ENCODE results near the gene ADGRL3. TPM values are rescaled to one million over a fixed set of nuclear protein-coding genes. Genes with fewer than 3 reads are reported as not detected.

The ADGRL3 gene
- total and polyA plus RNA-seq, 3 experiments from 2014 or later: not detected

DNA sequence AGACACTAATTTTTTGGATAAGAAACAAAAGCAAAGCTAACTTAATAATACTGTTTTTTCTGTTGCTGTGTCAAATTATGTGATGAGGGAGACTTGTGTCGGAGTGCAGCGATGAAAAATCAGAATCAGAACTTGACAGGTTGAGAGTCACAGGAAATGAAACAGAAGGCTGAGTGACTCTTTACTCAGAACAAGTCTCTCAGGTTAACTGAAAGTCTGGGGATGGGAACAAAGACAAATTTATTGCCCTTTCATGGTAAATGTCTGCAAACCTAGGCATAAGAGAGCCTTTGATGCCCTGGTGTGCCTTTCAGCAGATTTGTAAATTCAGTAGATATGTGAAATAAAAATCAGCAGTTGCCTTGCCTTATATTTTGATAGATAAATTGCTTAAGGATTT lies 96.0 kb downstream of the ADGRL3 start:
- Mint-ChIP-seq H3K36me3 (no peaks in the 10 kb centered on the region), H3K9me3 (peaks cover 0 to 9% (median 6%) of the 10 kb centered on the region in 5 donors), H3K4me1 (no peaks in the 10 kb centered on the region), H3K27me3 (no peaks in the 10 kb centered on the region), H3K27ac (no peak overlapping the region), H3K4me3 (no peak overlapping the region)
- CTCF ChIA-PET: no interaction called here
- Histone ChIP-seq H3K9me3 (ENCODE audit: low read length) (no peaks in the 10 kb centered on the region), H3K4me3 (ENCODE audit: low read length) (no peak overlapping the region), H3K36me3 (ENCODE audit: insufficient read depth, low read length) (no peaks in the 10 kb centered on the region), H3K27ac (ENCODE audit: low read depth, low read length) (no peak overlapping the region), H3K27me3 (ENCODE audit: insufficient read depth, low read length, poor library complexity, severe bottlenecking) (no peaks in the 10 kb centered on the region), H3K4me1 (ENCODE audit: insufficient read depth, low read length) (no peaks in the 10 kb centered on the region)
- POLR2A ChIA-PET: no interaction called here
- no peak for DNase-seq

DNA sequence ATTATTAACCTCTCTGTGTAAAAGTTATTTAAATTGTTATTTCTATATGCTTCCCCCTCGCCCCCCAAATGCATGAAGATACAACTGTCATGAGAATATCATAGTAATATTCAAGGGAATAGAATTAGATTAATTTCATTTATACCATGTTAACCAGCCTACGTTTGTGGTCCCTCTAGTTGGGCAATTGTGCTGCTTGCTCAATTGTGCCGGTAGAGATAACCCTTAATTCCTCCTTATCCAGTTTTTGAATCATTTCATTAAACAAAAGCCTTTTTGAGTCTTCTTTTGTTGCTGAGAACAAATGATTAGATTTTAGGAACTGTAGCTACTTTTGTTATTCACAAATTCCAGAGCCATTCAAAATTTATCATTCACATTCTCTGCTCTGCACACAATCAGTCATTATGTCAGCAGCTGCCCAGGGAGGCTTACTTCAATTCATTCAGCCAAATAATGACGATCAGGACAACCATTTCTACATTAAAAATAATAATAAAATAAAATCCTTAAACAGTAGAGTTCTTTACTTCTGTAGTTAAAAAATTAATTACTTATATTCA lies 98.1 kb downstream of the ADGRL3 start:
- Mint-ChIP-seq H3K27me3 (no peaks in the 10 kb centered on the region), H3K9me3 (peaks cover 0 to 9% (median 3%) of the 10 kb centered on the region in 5 donors), H3K4me1 (no peaks in the 10 kb centered on the region), H3K27ac (no peak overlapping the region), H3K36me3 (no peaks in the 10 kb centered on the region), H3K4me3 (no peak overlapping the region)
- H3K27me3 ChIP-seq (ENCODE audit: insufficient read depth, low read length, poor library complexity, severe bottlenecking): no peaks in the 10 kb centered on the region
- CTCF ChIA-PET: no interaction called here
- no peak for DNase-seq
- no peaks in the 10 kb centered on the region for H3K9me3 ChIP-seq (ENCODE audit: low read length)
- no peak overlapping the region for H3K4me3 ChIP-seq (ENCODE audit: low read length)
- no peaks in the 10 kb centered on the region for H3K36me3 ChIP-seq (ENCODE audit: insufficient read depth, low read length)
- POLR2A ChIA-PET: no interaction called here
- H3K27ac ChIP-seq (ENCODE audit: low read depth, low read length): no peak overlapping the region
- no peaks in the 10 kb centered on the region for H3K4me1 ChIP-seq (ENCODE audit: insufficient read depth, low read length)

DNA sequence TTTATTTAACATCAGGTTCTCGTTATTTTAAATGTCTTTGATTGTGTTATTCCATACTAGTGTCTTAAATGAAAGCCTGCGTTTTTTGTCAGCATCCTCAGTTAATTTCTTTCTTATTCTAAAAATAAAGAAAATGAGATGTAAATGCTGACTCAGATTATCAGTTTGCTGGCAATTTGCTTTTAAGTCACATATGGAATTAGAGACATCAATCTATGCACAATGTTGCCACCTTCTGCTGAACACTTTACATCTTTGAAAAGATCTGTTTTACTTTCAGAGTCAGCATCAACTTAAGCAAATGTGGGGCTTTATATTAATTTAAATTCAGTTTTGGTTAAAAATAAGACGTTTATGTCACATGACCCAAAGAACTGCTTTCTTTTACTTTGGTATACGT lies 99.2 kb downstream of the ADGRL3 start:
- Mint-ChIP-seq H3K4me1 (no peaks in the 10 kb centered on the region), H3K27ac (no peak overlapping the region), H3K4me3 (no peak overlapping the region), H3K27me3 (no peaks in the 10 kb centered on the region), H3K9me3 (peaks cover under 1 to 9% (median 3%) of the 10 kb centered on the region in 5 donors), H3K36me3 (no peaks in the 10 kb centered on the region)
- H3K27me3 ChIP-seq (ENCODE audit: insufficient read depth, low read length, poor library complexity, severe bottlenecking): no peaks in the 10 kb centered on the region
- no peaks in the 10 kb centered on the region for H3K36me3 ChIP-seq (ENCODE audit: insufficient read depth, low read length)
- H3K9me3 ChIP-seq (ENCODE audit: low read length): no peaks in the 10 kb centered on the region
- no peaks in the 10 kb centered on the region for H3K4me1 ChIP-seq (ENCODE audit: insufficient read depth, low read length)
- no peak for DNase-seq
- H3K4me3 ChIP-seq (ENCODE audit: low read length): no peak overlapping the region
- CTCF ChIA-PET: no interaction called here
- H3K27ac ChIP-seq (ENCODE audit: low read depth, low read length): no peak overlapping the region
- POLR2A ChIA-PET: no interaction called here

DNA sequence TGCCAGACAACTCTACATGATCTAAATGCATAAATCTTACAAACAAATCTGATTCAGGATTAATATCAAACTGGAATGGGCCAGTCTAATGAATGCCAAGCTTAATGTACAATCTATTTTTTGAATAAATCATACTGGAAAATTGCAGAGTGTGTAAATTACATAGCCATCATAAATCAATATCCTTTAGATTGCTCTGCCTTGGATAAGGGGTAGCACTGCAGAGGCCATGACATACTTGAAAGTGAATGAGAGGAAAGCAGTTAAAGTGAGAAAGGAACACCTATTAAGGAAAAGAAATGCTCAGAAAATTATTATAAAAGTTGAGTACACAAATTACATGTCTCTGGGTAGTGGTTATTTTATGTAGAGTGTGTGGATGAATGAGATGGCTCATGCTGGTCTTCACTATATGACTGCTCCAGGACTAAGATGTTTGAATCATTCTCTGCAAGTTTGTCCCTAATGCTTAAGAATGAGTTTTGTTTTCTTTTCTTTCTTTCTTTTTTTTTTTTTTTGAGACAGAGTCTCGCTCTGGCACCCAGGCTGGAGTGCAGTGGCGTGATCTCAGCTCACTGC lies 100.2 kb downstream of the ADGRL3 start:
- POLR2A ChIA-PET: no interaction called here
- Mint-ChIP-seq H3K36me3 (no peaks in the 10 kb centered on the region), H3K4me1 (no peaks in the 10 kb centered on the region), H3K27ac (no peak overlapping the region), H3K4me3 (no peak overlapping the region), H3K27me3 (no peaks in the 10 kb centered on the region), H3K9me3 (peaks cover 3 to 9% (median 4%) of the 10 kb centered on the region in 5 donors)
- no peak overlapping the region for H3K4me3 ChIP-seq (ENCODE audit: low read length)
- DNase-seq: no peak
- no peaks in the 10 kb centered on the region for H3K4me1 ChIP-seq (ENCODE audit: insufficient read depth, low read length)
- H3K36me3 ChIP-seq (ENCODE audit: insufficient read depth, low read length): no peaks in the 10 kb centered on the region
- CTCF ChIA-PET: no interaction called here
- no peaks in the 10 kb centered on the region for H3K9me3 ChIP-seq (ENCODE audit: low read length)
- no peaks in the 10 kb centered on the region for H3K27me3 ChIP-seq (ENCODE audit: insufficient read depth, low read length, poor library complexity, severe bottlenecking)
- H3K27ac ChIP-seq (ENCODE audit: low read depth, low read length): no peak overlapping the region

DNA sequence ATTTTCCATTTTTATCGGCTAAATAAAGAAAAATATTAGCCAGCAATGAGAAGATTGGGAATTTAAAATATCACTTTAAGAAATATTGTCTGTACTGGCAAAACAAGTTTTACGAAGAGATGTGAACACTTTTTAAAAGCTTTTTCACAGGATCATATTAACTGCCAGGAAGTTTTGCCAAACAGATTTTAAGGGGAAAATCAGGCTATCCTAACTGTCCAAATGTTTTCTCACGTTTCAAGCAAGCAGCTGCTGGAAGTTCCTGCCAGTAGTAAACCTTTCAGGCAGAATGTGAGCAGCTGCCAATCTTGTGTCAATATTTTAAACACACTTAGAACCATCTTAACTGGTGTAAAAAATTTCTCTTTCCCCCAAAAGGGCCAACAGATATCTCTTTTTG lies 101.1 kb downstream of the ADGRL3 start:
- Histone ChIP-seq H3K4me3 (ENCODE audit: low read length) (no peak overlapping the region), H3K36me3 (ENCODE audit: insufficient read depth, low read length) (no peaks in the 10 kb centered on the region), H3K9me3 (ENCODE audit: low read length) (no peaks in the 10 kb centered on the region), H3K27ac (ENCODE audit: low read depth, low read length) (no peak overlapping the region), H3K27me3 (ENCODE audit: insufficient read depth, low read length, poor library complexity, severe bottlenecking) (no peaks in the 10 kb centered on the region), H3K4me1 (ENCODE audit: insufficient read depth, low read length) (no peaks in the 10 kb centered on the region)
- Mint-ChIP-seq H3K4me3 (no peak overlapping the region), H3K36me3 (no peaks in the 10 kb centered on the region), H3K27ac (no peak overlapping the region), H3K9me3 (peaks cover 3 to 12% (median 6%) of the 10 kb centered on the region in 5 donors), H3K4me1 (no peaks in the 10 kb centered on the region), H3K27me3 (no peaks in the 10 kb centered on the region)
- CTCF ChIA-PET: no interaction called here
- no peak for DNase-seq
- POLR2A ChIA-PET: no interaction called here

DNA sequence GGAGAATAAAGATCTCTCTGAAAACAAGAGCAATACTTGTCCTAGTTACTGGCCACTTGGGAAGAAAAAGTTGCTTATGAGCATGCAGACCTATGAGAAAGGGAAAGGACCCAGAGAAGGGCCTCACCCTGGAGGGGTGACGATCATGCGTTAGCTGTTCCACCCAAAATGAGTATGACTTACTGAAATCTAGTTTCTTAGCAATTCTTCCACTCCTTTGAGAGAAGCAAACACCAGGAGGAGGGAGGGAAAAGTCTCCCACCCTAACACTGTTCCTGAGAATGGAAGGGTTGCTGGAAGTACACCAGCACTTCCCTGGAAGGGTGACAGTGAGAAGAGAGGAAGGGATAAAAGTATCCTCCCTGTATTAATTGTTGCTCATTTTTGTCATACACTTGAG lies 107.9 kb downstream of the ADGRL3 start:
- no peaks in the 10 kb centered on the region for H3K4me1 ChIP-seq (ENCODE audit: insufficient read depth, low read length)
- H3K9me3 ChIP-seq (ENCODE audit: low read length): no peaks in the 10 kb centered on the region
- POLR2A ChIA-PET: no interaction called here
- Mint-ChIP-seq H3K27me3 (no peaks in the 10 kb centered on the region), H3K9me3 (peaks cover 3 to 18% (median 11%) of the 10 kb centered on the region in 5 donors), H3K36me3 (no peaks in the 10 kb centered on the region), H3K4me3 (no peak overlapping the region), H3K27ac (no peak overlapping the region), H3K4me1 (no peaks in the 10 kb centered on the region)
- DNase-seq: no peak
- no peak overlapping the region for H3K4me3 ChIP-seq (ENCODE audit: low read length)
- no peaks in the 10 kb centered on the region for H3K36me3 ChIP-seq (ENCODE audit: insufficient read depth, low read length)
- no peak overlapping the region for H3K27ac ChIP-seq (ENCODE audit: low read depth, low read length)
- H3K27me3 ChIP-seq (ENCODE audit: insufficient read depth, low read length, poor library complexity, severe bottlenecking): no peaks in the 10 kb centered on the region
- CTCF ChIA-PET: no interaction called here

DNA sequence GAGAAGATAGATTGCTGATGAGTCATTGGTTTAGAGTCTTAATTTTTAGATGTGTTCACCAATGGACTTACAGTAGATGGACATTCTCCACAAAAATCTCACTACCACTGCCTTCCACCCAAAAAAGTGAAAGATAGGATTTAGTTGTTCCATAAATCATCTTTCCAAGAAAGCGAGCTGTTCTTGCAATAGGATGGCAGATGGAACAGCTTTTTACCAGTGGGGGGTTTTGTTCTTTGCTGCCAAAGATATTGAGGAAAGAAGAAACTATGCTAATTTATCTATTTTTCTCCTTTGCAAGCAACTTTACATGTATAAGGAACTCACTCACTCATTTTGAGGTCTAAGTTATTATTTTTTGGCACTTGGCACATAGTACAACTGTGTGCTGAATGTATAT lies 109.5 kb downstream of the ADGRL3 start:
- H3K9me3 Mint-ChIP-seq: peaks cover 2 to 24% (median 10%) of the 10 kb centered on the region in 5 donors
- H3K4me1 ChIP-seq (ENCODE audit: insufficient read depth, low read length): no peaks in the 10 kb centered on the region
- H3K4me3 ChIP-seq (ENCODE audit: low read length): no peak overlapping the region
- ChIA-PET CTCF (no interaction called here), POLR2A (no interaction called here)
- DNase-seq: no peak
- H3K27ac Mint-ChIP-seq: no peak overlapping the region
- no peaks in the 10 kb centered on the region for H3K36me3 ChIP-seq (ENCODE audit: insufficient read depth, low read length)
- no peaks in the 10 kb centered on the region for H3K27me3 ChIP-seq (ENCODE audit: insufficient read depth, low read length, poor library complexity, severe bottlenecking)
- H3K4me3 Mint-ChIP-seq: no peak overlapping the region
- no peaks in the 10 kb centered on the region for H3K36me3 Mint-ChIP-seq
- no peaks in the 10 kb centered on the region for H3K27me3 Mint-ChIP-seq
- H3K27ac ChIP-seq (ENCODE audit: low read depth, low read length): no peak overlapping the region
- H3K4me1 Mint-ChIP-seq: no peaks in the 10 kb centered on the region
- H3K9me3 ChIP-seq (ENCODE audit: low read length): no peaks in the 10 kb centered on the region

DNA sequence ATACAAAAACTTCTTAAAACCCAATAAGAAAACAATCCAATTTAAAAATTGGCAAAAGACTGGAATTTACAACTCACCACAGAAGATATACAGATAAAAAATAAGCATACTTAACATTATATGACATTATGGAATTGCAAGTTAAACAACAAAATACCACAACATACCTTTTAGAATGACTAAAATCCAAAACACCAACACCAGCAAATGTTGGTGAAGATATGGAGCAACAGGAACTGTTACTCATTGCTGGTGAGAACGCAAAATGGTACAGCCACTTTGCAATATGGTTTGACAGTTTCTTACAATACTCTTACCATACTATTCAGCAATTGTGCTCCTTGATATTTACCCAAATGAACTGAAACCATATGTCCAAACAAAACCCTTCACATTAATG lies 112.4 kb downstream of the ADGRL3 start:
- ChIA-PET CTCF (no interaction called here), POLR2A (no interaction called here)
- H3K36me3 ChIP-seq (ENCODE audit: insufficient read depth, low read length): no peaks in the 10 kb centered on the region

More for the DNA sequence above, 112.4 kb downstream of the ADGRL3 start:
- Histone ChIP-seq H3K4me1 (ENCODE audit: insufficient read depth, low read length) (no peaks in the 10 kb centered on the region), H3K4me3 (ENCODE audit: low read length) (no peak overlapping the region), H3K27me3 (ENCODE audit: insufficient read depth, low read length, poor library complexity, severe bottlenecking) (no peaks in the 10 kb centered on the region), H3K9me3 (ENCODE audit: low read length) (no peaks in the 10 kb centered on the region), H3K27ac (ENCODE audit: low read depth, low read length) (no peak overlapping the region)
- H3K4me3 Mint-ChIP-seq: no peak overlapping the region
- no peaks in the 10 kb centered on the region for H3K27me3 Mint-ChIP-seq
- H3K4me1 Mint-ChIP-seq: no peaks in the 10 kb centered on the region
- H3K36me3 Mint-ChIP-seq: no peaks in the 10 kb centered on the region
- no peak for DNase-seq
- no peak overlapping the region for H3K27ac Mint-ChIP-seq
- peaks cover 3 to 23% (median 13%) of the 10 kb centered on the region in 5 donors for H3K9me3 Mint-ChIP-seq
